ENCODE results near the gene SNAPC4.

GRCh38 chr9:136436055-136436634 lies 36.2 kb upstream of the SNAPC4 start:
- TF ChIP-seq, protein P1, sequence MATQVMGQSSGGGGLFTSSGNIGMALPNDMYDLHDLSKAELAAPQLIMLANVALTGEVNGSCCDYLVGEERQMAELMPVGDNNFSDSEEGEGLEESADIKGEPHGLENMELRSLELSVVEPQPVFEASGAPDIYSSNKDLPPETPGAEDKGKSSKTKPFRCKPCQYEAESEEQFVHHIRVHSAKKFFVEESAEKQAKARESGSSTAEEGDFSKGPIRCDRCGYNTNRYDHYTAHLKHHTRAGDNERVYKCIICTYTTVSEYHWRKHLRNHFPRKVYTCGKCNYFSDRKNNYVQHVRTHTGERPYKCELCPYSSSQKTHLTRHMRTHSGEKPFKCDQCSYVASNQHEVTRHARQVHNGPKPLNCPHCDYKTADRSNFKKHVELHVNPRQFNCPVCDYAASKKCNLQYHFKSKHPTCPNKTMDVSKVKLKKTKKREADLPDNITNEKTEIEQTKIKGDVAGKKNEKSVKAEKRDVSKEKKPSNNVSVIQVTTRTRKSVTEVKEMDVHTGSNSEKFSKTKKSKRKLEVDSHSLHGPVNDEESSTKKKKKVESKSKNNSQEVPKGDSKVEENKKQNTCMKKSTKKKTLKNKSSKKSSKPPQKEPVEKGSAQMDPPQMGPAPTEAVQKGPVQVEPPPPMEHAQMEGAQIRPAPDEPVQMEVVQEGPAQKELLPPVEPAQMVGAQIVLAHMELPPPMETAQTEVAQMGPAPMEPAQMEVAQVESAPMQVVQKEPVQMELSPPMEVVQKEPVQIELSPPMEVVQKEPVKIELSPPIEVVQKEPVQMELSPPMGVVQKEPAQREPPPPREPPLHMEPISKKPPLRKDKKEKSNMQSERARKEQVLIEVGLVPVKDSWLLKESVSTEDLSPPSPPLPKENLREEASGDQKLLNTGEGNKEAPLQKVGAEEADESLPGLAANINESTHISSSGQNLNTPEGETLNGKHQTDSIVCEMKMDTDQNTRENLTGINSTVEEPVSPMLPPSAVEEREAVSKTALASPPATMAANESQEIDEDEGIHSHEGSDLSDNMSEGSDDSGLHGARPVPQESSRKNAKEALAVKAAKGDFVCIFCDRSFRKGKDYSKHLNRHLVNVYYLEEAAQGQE (IDR thresholded peaks at IDR 0.05; ENCODE audit: insufficient read depth in 1 of 2, low read depth in 2 of 2, low read length in 2 of 2) = no peak
- no peak for TF ChIP-seq FOXP2 (optimal IDR thresholded peaks at IDR 0.05; ENCODE audit: borderline replicate concordance, extremely low read depth, extremely low read length, insufficient read depth)
